BE2C (cell line): Measurements from ENCODE around the gene GNS.

Source experiments
- DNase-seq: peaks from one replicate; pipeline ENCODE4 v3.0.0-alpha.2; 2020
- H3K27me3 ChIP-seq: fragments of 250-450 bp; sonication (Bioruptor Pico); 2 replicates; pipeline ENCODE4 v1.5.1; 2020; ENCODE audit warnings: mild to moderate bottlenecking
- H3K36me3 ChIP-seq: fragments of 250-450 bp; sonication (Bioruptor Pico); 2 replicates; pipeline ENCODE4 v1.5.1; 2020; ENCODE audit warnings: mild to moderate bottlenecking
- H3K4me1 ChIP-seq: fragments of 250-450 bp; sonication (Bioruptor Pico); 2 replicates; pipeline ENCODE4 v1.5.1; 2020
- H3K4me3 ChIP-seq: 2 replicates; pipeline ENCODE4 v1.5.1; 2011; ENCODE audit warnings: low read depth, low read length
- H3K9me3 ChIP-seq: fragments of 250-450 bp; sonication (Bioruptor Pico); 2 replicates; pipeline ENCODE4 v1.5.1; 2020
- TF ChIP-seq, protein P1 (sequence below): IDR thresholded peaks from 2 replicates; pipeline ENCODE4 v1.5.1; 2012; ENCODE audit warnings: mild to moderate bottlenecking, low read depth, low read length

The GNS gene

DNA sequence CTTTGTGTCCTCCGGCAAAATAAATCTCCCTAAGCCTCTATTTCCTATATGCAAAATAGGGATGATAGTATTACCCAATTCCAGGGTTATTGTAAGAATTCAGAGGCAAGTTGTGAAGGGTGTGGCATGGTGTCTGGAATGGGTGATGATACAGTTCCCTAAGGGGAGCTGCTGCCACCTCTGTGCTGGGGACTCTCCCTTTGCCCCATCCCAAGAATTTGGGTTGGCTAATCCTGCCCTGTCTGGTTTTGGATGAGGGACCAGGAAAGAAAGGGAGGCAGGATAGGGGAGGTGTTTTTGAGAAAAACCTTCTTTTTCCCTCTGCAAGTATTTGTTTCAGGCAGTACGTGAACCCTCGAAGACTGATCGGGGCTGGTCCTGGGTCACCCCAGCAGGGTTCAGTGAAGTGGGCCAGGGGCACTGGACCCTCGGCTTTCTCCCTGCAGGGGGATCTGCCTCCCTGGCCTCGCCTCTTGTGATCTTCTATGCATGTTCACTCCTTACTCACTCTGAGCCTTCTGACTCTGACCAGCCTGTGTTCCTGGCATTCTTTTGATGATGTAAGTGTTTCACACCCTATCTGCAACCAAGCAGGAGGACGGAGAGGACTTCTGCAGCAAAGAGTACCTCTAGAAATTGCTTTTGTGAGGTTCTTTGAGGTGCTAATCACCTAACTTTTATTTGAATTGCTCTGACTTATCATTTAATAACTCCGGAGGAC is 88.1 kb downstream of the GNS start:
- no peaks in the 10 kb centered on the region for H3K9me3 ChIP-seq
- no peak overlapping the region for H3K4me3 ChIP-seq
- TF ChIP-seq, protein P1, sequence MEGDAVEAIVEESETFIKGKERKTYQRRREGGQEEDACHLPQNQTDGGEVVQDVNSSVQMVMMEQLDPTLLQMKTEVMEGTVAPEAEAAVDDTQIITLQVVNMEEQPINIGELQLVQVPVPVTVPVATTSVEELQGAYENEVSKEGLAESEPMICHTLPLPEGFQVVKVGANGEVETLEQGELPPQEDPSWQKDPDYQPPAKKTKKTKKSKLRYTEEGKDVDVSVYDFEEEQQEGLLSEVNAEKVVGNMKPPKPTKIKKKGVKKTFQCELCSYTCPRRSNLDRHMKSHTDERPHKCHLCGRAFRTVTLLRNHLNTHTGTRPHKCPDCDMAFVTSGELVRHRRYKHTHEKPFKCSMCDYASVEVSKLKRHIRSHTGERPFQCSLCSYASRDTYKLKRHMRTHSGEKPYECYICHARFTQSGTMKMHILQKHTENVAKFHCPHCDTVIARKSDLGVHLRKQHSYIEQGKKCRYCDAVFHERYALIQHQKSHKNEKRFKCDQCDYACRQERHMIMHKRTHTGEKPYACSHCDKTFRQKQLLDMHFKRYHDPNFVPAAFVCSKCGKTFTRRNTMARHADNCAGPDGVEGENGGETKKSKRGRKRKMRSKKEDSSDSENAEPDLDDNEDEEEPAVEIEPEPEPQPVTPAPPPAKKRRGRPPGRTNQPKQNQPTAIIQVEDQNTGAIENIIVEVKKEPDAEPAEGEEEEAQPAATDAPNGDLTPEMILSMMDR: no peak
- H3K4me1 ChIP-seq: peaks cover 50% of the 10 kb centered on the region
- no peaks in the 10 kb centered on the region for H3K27me3 ChIP-seq
- H3K36me3 ChIP-seq: no peaks in the 10 kb centered on the region
- no peak for DNase-seq

DNA sequence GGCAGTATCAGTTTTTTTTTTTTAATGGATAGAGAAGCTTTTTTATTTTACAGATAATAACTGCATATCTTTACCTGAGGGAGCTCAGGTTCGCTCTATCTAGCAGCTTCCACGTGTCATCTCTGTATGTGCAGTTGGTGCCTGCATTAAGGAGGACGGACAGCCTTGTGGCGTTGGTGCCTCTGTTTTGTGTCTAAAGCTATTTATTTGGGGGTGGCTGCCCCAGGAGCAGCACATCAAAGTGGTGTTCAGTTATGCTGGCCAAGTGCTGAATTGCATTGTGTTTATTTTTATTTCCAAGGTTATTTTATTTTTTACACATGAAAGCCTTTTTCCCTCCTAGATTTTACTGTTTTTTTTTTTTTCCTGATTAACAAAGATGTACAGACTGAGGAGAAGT is 89.2 kb downstream of the GNS start:
- H3K36me3 ChIP-seq: no peaks in the 10 kb centered on the region
- no peak overlapping the region for H3K4me3 ChIP-seq

DNA sequence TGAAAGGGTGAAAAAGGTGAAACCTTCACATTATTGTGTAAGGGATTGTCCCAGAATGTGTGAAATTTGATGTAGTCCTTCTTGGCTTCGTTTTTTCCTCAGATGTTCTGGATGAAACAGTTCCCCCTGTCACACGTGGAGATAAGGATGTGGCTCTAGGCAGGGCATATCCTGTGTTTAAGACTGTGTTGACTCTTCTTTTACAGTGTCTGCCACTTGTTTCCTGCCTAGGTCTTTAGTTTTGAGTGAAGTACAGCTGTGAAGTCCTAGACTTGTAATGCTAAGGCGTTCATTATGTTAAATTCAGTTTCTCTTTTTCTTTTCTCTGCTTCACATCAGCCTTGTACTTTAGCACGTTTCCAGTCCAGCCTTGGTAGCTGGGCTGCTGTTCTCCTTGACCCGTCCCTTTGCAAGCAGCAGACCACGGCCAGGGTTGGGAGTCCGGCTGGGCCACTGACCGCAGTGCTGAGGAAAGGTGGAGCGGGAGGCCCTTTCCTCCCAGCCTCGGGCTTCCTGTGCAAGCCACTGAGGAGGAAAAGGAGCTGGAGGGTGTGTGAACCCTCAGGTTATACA is 89.8 kb downstream of the GNS start:
- Histone ChIP-seq H3K4me1 (peaks cover 43% of the 10 kb centered on the region), H3K4me3 (no peak overlapping the region), H3K36me3 (no peaks in the 10 kb centered on the region), H3K27me3 (no peaks in the 10 kb centered on the region), H3K9me3 (no peaks in the 10 kb centered on the region)
- TF ChIP-seq, protein P1: no peak
- no peak for DNase-seq

More for the DNA sequence above, 89.2 kb downstream of the GNS start:
- Histone ChIP-seq H3K4me1 (peaks cover 47% of the 10 kb centered on the region), H3K27me3 (no peaks in the 10 kb centered on the region), H3K9me3 (no peaks in the 10 kb centered on the region)
- TF ChIP-seq, protein P1: no peak
- no peak for DNase-seq

DNA sequence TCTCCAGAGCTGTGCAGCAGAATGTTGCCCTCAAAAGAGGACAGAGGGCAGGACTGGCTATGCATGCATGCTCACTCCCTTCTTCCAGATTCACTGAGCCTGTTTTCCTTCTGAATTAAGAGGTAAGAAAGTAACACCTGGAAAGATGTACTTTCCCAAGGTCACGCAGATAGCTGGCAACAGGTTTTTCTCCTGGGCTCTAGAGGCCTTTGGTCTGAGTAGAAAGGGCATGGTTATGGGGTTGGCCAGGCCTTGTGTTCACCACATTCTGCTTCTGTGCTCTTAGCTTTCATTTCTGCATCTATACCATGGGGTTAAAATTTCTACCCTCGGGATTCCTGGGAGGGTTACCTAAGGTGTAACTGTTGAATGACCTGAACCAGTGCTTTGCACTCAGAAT is 91.4 kb downstream of the GNS start:
- no peaks in the 10 kb centered on the region for H3K36me3 ChIP-seq
- H3K4me1 ChIP-seq: peaks cover 28% of the 10 kb centered on the region
- H3K27me3 ChIP-seq: no peaks in the 10 kb centered on the region
- H3K4me3 ChIP-seq: no peak overlapping the region
- TF ChIP-seq, protein P1: no peak
- H3K9me3 ChIP-seq: no peaks in the 10 kb centered on the region
- DNase-seq: no peak

DNA sequence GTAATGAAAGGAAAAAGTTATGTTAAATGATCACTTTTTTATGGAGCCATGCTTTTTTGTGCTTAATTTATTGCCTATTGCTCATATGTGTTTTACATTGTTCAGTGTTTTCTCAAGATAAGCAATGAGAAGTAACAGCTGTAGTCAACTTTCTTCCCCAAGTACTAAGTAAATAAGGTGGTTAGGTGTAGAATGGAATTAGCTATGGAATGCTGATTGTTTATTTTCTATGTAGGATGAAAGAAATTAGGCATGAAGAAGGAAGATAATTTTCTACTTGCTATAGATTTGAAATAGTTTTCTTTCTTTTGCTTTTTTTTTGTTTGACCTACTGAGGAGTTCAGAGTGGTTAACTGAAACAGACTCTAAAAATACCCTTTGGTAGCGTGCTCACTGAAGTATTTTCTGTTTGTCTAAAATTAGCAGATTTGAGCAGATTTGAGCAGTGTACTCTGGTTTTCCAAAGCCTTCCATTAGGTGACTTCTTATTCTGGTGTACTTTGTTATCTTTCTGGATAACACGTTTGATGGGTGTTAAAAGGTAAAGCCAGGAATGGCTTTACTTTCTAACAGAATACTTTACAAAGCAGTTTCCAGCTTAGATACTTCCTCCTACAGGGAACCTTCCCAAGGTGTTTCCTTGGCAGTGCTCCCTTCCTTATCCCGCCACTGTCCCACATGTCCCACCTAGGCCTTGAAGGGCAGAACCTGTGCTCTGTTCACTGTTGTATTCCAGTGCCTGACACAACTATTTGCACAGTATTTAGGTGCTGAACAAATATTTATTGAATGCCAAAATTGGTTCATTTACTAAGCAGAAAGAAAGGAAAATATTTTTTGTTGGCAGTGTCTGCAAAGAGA is 92.9 kb downstream of the GNS start:
- no peaks in the 10 kb centered on the region for H3K27me3 ChIP-seq
- H3K9me3 ChIP-seq: no peaks in the 10 kb centered on the region
- peaks cover 16% of the 10 kb centered on the region for H3K4me1 ChIP-seq
- TF ChIP-seq, protein P1: no peak
- no peak overlapping the region for H3K4me3 ChIP-seq
- no peak for DNase-seq
- no peaks in the 10 kb centered on the region for H3K36me3 ChIP-seq

DNA sequence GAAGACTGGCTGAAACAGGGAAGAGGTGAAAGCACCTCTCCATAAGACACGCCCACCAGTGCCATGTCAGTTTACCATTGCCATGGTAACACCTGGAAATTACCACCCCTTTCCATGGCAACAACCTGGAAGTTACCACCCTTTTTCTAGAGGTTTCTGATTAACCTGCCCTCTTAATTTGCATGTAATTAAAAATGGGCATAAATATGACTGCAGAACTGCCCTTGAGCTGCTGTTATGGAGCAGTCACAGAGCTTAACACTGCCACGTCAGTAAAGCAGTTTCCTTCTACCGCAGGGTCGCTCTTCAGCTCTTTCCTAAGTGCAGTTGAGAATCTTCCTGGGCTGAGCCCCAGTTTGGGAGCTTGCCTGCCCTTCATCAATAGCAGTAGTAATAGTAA is 93.7 kb downstream of the GNS start:
- Histone ChIP-seq H3K4me3 (no peak overlapping the region), H3K36me3 (no peaks in the 10 kb centered on the region), H3K27me3 (no peaks in the 10 kb centered on the region), H3K9me3 (no peaks in the 10 kb centered on the region), H3K4me1 (peaks cover 8% of the 10 kb centered on the region)
- TF ChIP-seq, protein P1: no peak
- no peak for DNase-seq
